Measurements from ENCODE around the gene ALPL. TPM values are rescaled to one million over a fixed set of nuclear protein-coding genes. Genes with fewer than 3 reads are reported as not detected.

The ALPL gene
- total RNA-seq, 1 experiment from 2014 or later, result 84.8 TPM

GRCh38 chr1:21605964-21606705, 96.9 kb downstream of the ALPL start:
- Histone ChIP-seq H4K5ac (ENCODE audit: insufficient read length, low read depth, low read length) (no peak overlapping the region), H2BK20ac (ENCODE audit: low read depth, low read length, poor library complexity, severe bottlenecking) (no peak overlapping the region), H3K9me3 (ENCODE audit: control insufficient read depth, low read depth, low read length) (no peaks in the 10 kb centered on the region), H4K20me1 (ENCODE audit: control insufficient read depth, insufficient read depth, insufficient read length) (no peaks in the 10 kb centered on the region), H4K91ac (ENCODE audit: insufficient read length, low read depth, low read length) (no peak overlapping the region), H3K9ac (ENCODE audit: extremely low read depth, insufficient read length, low read length) (no peak overlapping the region), H3K27ac (ENCODE audit: insufficient read length, low read depth, low read length) (no peak overlapping the region), H3K27me3 (ENCODE audit: insufficient read depth, low read length) (no peaks in the 10 kb centered on the region), H3K18ac (ENCODE audit: insufficient read length, low read depth, low read length) (no peak overlapping the region), H3K4me2 (ENCODE audit: insufficient read depth, insufficient read length, low read length) (no peak overlapping the region), H2BK15ac (ENCODE audit: low read depth, low read length) (no peak overlapping the region), H3K23me2 (ENCODE audit: insufficient read length, low read depth, low read length, poor library complexity, severe bottlenecking) (no peaks in the 10 kb centered on the region), H2AFZ (ENCODE audit: low read length) (no peak overlapping the region), H3K4me1 (ENCODE audit: insufficient read depth, low read length) (0 out of 2 replicates have a peak, but pooled peaks cover 2% of the 10 kb centered on the region), H2BK5ac (ENCODE audit: insufficient read length, low read length) (no peak overlapping the region), H3K23ac (ENCODE audit: insufficient read length, low read depth, low read length) (no peak overlapping the region), H2BK12ac (ENCODE audit: insufficient read length, low read depth, low read length) (no peak overlapping the region), H3K4ac (ENCODE audit: low read depth, low read length) (no peak overlapping the region), H3K79me2 (ENCODE audit: insufficient read depth, low read length) (no peaks in the 10 kb centered on the region), H2BK120ac (ENCODE audit: low read depth, low read length, poor library complexity, severe bottlenecking) (no peak overlapping the region), H3T11ph (ENCODE audit: low read length) (no peak overlapping the region), H4K8ac (replicated peaks; ENCODE audit: insufficient read length, low read depth, low read length) (no peak overlapping the region), H3K56ac (ENCODE audit: insufficient read length, low read depth, low read length) (no peak overlapping the region), H3K14ac (ENCODE audit: insufficient read depth, low read length) (no peak overlapping the region), H3K79me1 (ENCODE audit: insufficient read depth, low read depth, low read length, poor library complexity, severe bottlenecking) (no peaks in the 10 kb centered on the region), H2AK5ac (ENCODE audit: insufficient read length, low read length) (no peak overlapping the region)
- Mint-ChIP-seq H3K27me3 (ENCODE audit: low read depth) (no peaks in the 10 kb centered on the region; the same call in 1 of the 2 replicates), H3K36me3 (ENCODE audit: insufficient read depth in 1 of 3, low read depth in 3 of 3) (no peaks in the 10 kb centered on the region; a peak in 1 of 7 replicates), H3K9me3 (no peaks in the 10 kb centered on the region; a peak in 2 of 5 replicates), H3K4me3 (no peak overlapping the region), H3K4me1 (peaks cover 8 to 32% of the 10 kb centered on the region in 2 experiments), H3K27ac (no peak overlapping the region)
- no peak for TF ChIP-seq CTCF (conservative IDR thresholded peaks at IDR 0.05)
- no CpG with 5 or more reads among the region's 15 CpGs for WGBS (ENCODE audit: extremely low coverage, insufficient read length, low lambda C conversion rate)
- DNase-seq, result no peak
